Osteocyte (in vitro differentiated cells): ENCODE measurements around the gene SP9. TPM values are rescaled to one million over a fixed set of nuclear protein-coding genes. Genes with fewer than 3 reads are reported as not detected.

Experiments
- DNase-seq: peaks from one replicate; pipeline ENCODE4 v3.0.0; 2021; ENCODE audit warnings: mixed read lengths; ENCODE audit not compliant: unreplicated experiment; ENCODE audit errors: extremely low spot score
- H3K27ac Mint-ChIP-seq: one replicate; pipeline ENCODE4 v1.8.0; 2021; ENCODE audit warnings: mild to moderate bottlenecking, mixed read lengths; ENCODE audit not compliant: unreplicated experiment
- H3K27me3 Mint-ChIP-seq: one replicate; pipeline ENCODE4 v1.8.0; 2021; ENCODE audit warnings: mixed read lengths; ENCODE audit not compliant: unreplicated experiment
- H3K36me3 Mint-ChIP-seq: one replicate; pipeline ENCODE4 v1.8.0; 2021; ENCODE audit warnings: mixed read lengths; ENCODE audit not compliant: unreplicated experiment
- H3K4me1 Mint-ChIP-seq: one replicate; pipeline ENCODE4 v1.8.0; 2021; ENCODE audit warnings: mixed read lengths; ENCODE audit not compliant: unreplicated experiment
- H3K4me3 Mint-ChIP-seq: one replicate; pipeline ENCODE4 v1.8.0; 2021; ENCODE audit warnings: mild to moderate bottlenecking, moderate library complexity, mixed read lengths; ENCODE audit not compliant: unreplicated experiment
- H3K9me3 Mint-ChIP-seq: one replicate; pipeline ENCODE4 v1.8.0; 2021; ENCODE audit warnings: mixed read lengths; ENCODE audit not compliant: unreplicated experiment
- CTCF ChIP-seq: fragments of 200-600 bp; sonication (generic); IDR thresholded peaks from 2 replicates; pipeline ENCODE4 v1.5.0; 2021; ENCODE audit warnings: antibody characterized with exemption, mild to moderate bottlenecking, moderate library complexity
- total RNA-seq: library from RNA; stranded (reverse); gene quantifications from 2 replicates; pipeline ENCODE4 v1.2.1, GENCODE V29; 2021

The SP9 gene
- total RNA-seq, 1 donor from 2014 or later: not detected

GRCh38 chr2:174342686-174343342 is 8.1 kb downstream of the SP9 start:
- TF ChIP-seq CTCF: no peak
- peaks cover 68% of the 10 kb centered on the region for H3K27me3 Mint-ChIP-seq
- no peak for DNase-seq

GRCh38 chr2:174343343-174343622 is 8.5 kb downstream of the SP9 start:
- Mint-ChIP-seq H3K4me3 (no peak overlapping the region), H3K36me3 (peaks cover 13% of the 10 kb centered on the region), H3K9me3 (no peaks in the 10 kb centered on the region), H3K27me3 (peaks cover 64% of the 10 kb centered on the region), H3K4me1 (peaks cover 27% of the 10 kb centered on the region), H3K27ac (no peak overlapping the region)
- no peak for DNase-seq
- no peak for TF ChIP-seq CTCF

More at GRCh38 chr2:174342686-174343342, 8.1 kb downstream of the SP9 start:
- H3K9me3 Mint-ChIP-seq: no peaks in the 10 kb centered on the region
- H3K27ac Mint-ChIP-seq: no peak overlapping the region
- H3K4me1 Mint-ChIP-seq: peaks cover 27% of the 10 kb centered on the region
- peaks cover 13% of the 10 kb centered on the region for H3K36me3 Mint-ChIP-seq
- H3K4me3 Mint-ChIP-seq: no peak overlapping the region

GRCh38 chr2:174343623-174344455 is 9.1 kb downstream of the SP9 start:
- H3K4me1 Mint-ChIP-seq: peaks cover 27% of the 10 kb centered on the region
- no peak overlapping the region for H3K27ac Mint-ChIP-seq
- no peaks in the 10 kb centered on the region for H3K9me3 Mint-ChIP-seq
- peaks cover 19% of the 10 kb centered on the region for H3K36me3 Mint-ChIP-seq
- H3K27me3 Mint-ChIP-seq: peaks cover 59% of the 10 kb centered on the region
- DNase-seq: no peak
- TF ChIP-seq CTCF: no peak
- no peak overlapping the region for H3K4me3 Mint-ChIP-seq

- Mint-ChIP-seq H3K9me3 (no peaks in the 10 kb centered on the region), H3K36me3 (peaks cover 21% of the 10 kb centered on the region), H3K27me3 (peaks cover 50% of the 10 kb centered on the region), H3K27ac (no peak overlapping the region), H3K4me3 (no peak overlapping the region), H3K4me1 (peaks cover 27% of the 10 kb centered on the region)
- DNase-seq: no peak
- TF ChIP-seq CTCF: peak; percentile 50
Measured at GRCh38 chr2:174344716-174345461, 10.1 kb downstream of the SP9 start.

GRCh38 chr2:174350018-174350417 is 15.3 kb downstream of the SP9 start:
- Mint-ChIP-seq H3K27me3 (peaks cover 15% of the 10 kb centered on the region), H3K9me3 (no peaks in the 10 kb centered on the region), H3K27ac (no peak overlapping the region), H3K4me3 (no peak overlapping the region), H3K36me3 (peaks cover 31% of the 10 kb centered on the region), H3K4me1 (peaks cover 2% of the 10 kb centered on the region)
- peak; percentile 51 for TF ChIP-seq CTCF
- DNase-seq: no peak
